Peyer's patch (tissue), 4 donors: Measurements from ENCODE around the gene SCARF2. TPM values are rescaled to one million over a fixed set of nuclear protein-coding genes. Genes with fewer than 3 reads are reported as not detected.

Source experiments
- DNase-seq, 3 donors: peaks; one replicate each; pipeline ENCODE4 v3.0.0-alpha.2; 2017 to 2019
- H3K27ac ChIP-seq, 4 donors: fragments of 200-600 bp; sonication (generic); one replicate each; pipeline ENCODE4 v1.5.1; 2016 to 2019
- H3K27me3 ChIP-seq, 2 donors: fragments of 200-600 bp; sonication (generic); one replicate each; pipeline ENCODE4 v1.5.1; 2019
- H3K36me3 ChIP-seq, 3 donors: fragments of 200-600 bp; sonication (generic); one replicate each; pipeline ENCODE4 v1.5.1; 2016 to 2019
- H3K4me1 ChIP-seq, 4 donors: fragments of 200-600 bp; sonication (generic); one replicate each; pipeline ENCODE4 v1.5.1; 2016 to 2019
- H3K4me3 ChIP-seq, 4 donors: fragments of 200-600 bp; sonication (generic); 1 replicate in 3 of 4; 2 replicates in 1 of 4; pipeline ENCODE4 v1.5.1; 2016 to 2019; ENCODE audit warnings: mild to moderate bottlenecking in 1 of 4
- H3K9me3 ChIP-seq, 4 donors: fragments of 200-600 bp; sonication (generic); one replicate each; pipeline ENCODE4 v1.5.1; 2016 to 2019; ENCODE audit warnings: mild to moderate bottlenecking in 1 of 4
- CTCF ChIP-seq, 6 experiments: fragments of 450-650 bp in 4 of 6; fragments of 200-600 bp in 2 of 6; sonication (generic) in 1 of 6; IDR thresholded peaks; one replicate each; pipeline ENCODE4 v1.5.1; 2017 to 2019; ENCODE audit warnings: antibody characterized with exemption in 6 of 6, mild to moderate bottlenecking in 3 of 6, moderate library complexity in 1 of 6
- POLR2A ChIP-seq, 2 donors: fragments of 450-650 bp; IDR thresholded peaks; one replicate each; pipeline ENCODE4 v1.5.1; 2017; ENCODE audit warnings: antibody characterized with exemption in 2 of 2, mild to moderate bottlenecking in 2 of 2, moderate library complexity in 2 of 2
- total RNA-seq, 4 donors: library from RNA; depleted of rRNA; stranded (reverse); fragments of >200 nt; gene quantifications; one replicate each; pipeline ENCODE4 v1.1.0, GENCODE V29; 2016

SCARF2 gene
- total RNA-seq, 4 donors from 2014 or later = 3.5 to 8.3 (median 5.2) TPM

DNA sequence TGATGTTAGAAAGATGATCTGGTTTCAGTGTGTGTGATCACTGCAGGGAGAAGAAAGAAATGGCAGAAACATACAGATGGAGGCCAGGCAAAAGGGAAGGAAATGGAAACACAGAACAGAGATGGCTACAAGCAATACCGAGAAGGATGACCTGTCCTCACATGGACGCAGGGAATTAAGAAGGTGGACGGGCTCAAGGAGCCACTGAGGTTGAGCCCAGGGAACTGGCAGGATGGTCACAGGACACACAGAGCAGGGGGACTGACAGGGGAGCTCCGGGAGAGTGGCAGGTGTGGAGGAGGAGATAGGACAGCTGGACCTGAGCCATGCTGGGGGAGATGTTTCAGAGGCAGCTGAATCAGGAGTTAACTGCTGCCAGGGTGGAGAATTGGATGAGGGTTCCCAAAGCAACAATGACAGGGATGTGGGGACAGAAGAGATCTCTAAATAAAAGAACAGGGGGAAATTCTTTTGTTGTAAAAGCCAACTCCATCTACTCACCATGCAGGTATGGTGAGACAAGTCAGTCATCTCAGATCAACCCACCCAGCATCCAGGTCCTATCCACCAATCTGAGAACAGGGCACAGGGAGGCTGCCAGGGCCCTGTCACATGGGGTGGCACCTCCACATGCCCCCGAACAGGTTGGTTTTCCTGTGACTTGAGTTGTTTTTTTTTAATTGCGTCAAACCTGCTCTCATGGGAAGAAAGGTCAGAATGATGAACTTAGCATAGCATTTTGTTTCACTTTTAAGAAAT, 31.7 kb upstream of the SCARF2 start:
- Histone ChIP-seq H3K27me3 (no peaks in the 10 kb centered on the region), H3K4me3 (no peak overlapping the region), H3K9me3 (no peaks in the 10 kb centered on the region), H3K4me1 (peaks cover 0 to 3% (median under 1%) of the 10 kb centered on the region in 4 donors), H3K27ac (no peak overlapping the region), H3K36me3 (peaks cover 0 to 5% (median 0%) of the 10 kb centered on the region in 3 donors)
- peak in 1 of 3 donors; percentile 11 for DNase-seq
- TF ChIP-seq POLR2A (IDR thresholded peaks at IDR 0.05) = no peak

GRCh38 chr22:20466659-20467379, 29.2 kb upstream of the SCARF2 start:
- TF ChIP-seq POLR2A (IDR thresholded peaks at IDR 0.05) = no peak
- TF ChIP-seq CTCF (IDR thresholded peaks at IDR 0.05) = no peak

GRCh38 chr22:20465759-20466077, 28.1 kb upstream of the SCARF2 start:
- DNase-seq = no peak
- H3K4me3 ChIP-seq = no peak overlapping the region
- no peak for TF ChIP-seq POLR2A (IDR thresholded peaks at IDR 0.05)
- TF ChIP-seq CTCF (IDR thresholded peaks at IDR 0.05) = no peak
- H3K36me3 ChIP-seq = peaks cover 0 to 5% (median 0%) of the 10 kb centered on the region in 3 donors
- peaks cover 0 to 19% (median 7%) of the 10 kb centered on the region in 4 donors for H3K4me1 ChIP-seq
- H3K27ac ChIP-seq = no peak overlapping the region
- no peaks in the 10 kb centered on the region for H3K9me3 ChIP-seq
- H3K27me3 ChIP-seq = no peaks in the 10 kb centered on the region

More at GRCh38 chr22:20466659-20467379, 29.2 kb upstream of the SCARF2 start:
- Histone ChIP-seq H3K4me3 (no peak overlapping the region), H3K27me3 (no peaks in the 10 kb centered on the region), H3K9me3 (no peaks in the 10 kb centered on the region), H3K36me3 (peaks cover 0 to 5% (median 0%) of the 10 kb centered on the region in 3 donors), H3K4me1 (peaks cover 0 to 19% (median 7%) of the 10 kb centered on the region in 4 donors), H3K27ac (no peak overlapping the region)
- no peak for DNase-seq

- H3K9me3 ChIP-seq = no peaks in the 10 kb centered on the region
- H3K36me3 ChIP-seq = peaks cover 0 to 5% (median 0%) of the 10 kb centered on the region in 3 donors
- no peak overlapping the region for H3K4me3 ChIP-seq
- peak overlapping the region in 1 of 4 donors; percentile 85 for H3K27ac ChIP-seq
- DNase-seq = no peak
- no peaks in the 10 kb centered on the region for H3K27me3 ChIP-seq
- TF ChIP-seq POLR2A (IDR thresholded peaks at IDR 0.05) (no peak), CTCF (IDR thresholded peaks at IDR 0.05) (no peak)
- peaks cover 0 to 19% (median 7%) of the 10 kb centered on the region in 4 donors for H3K4me1 ChIP-seq
These were observed 27.5 kb upstream of the SCARF2 start for GRCh38 chr22:20464912-20465758.

- H3K36me3 ChIP-seq = peaks cover 0 to 5% (median 0%) of the 10 kb centered on the region in 3 donors
- H3K9me3 ChIP-seq = no peaks in the 10 kb centered on the region
- H3K27ac ChIP-seq = peak overlapping the region; percentile 61 to 86 (median 78)
- TF ChIP-seq POLR2A (IDR thresholded peaks at IDR 0.05) = no peak
- no peak for TF ChIP-seq CTCF (IDR thresholded peaks at IDR 0.05)
- H3K4me3 ChIP-seq = no peak overlapping the region
- H3K27me3 ChIP-seq = no peaks in the 10 kb centered on the region
- peak in 2 of 3 donors; percentile 61 to 76 for DNase-seq
- H3K4me1 ChIP-seq = peaks cover 0 to 19% (median 7%) of the 10 kb centered on the region in 4 donors
These were observed 26.5 kb upstream of the SCARF2 start for GRCh38 chr22:20464096-20464614.
